OCI-LY7 (cell line): ENCODE measurements around the gene SMYD3.

Experiments
- EZH2phosphoT487 ChIP-seq: fragments of 200-600 bp; sonication (generic); IDR thresholded peaks from 2 replicates; pipeline ENCODE4 v1.6.1; 2018; ENCODE audit warnings: low read depth, borderline replicate concordance, mild to moderate bottlenecking, mixed run types, antibody characterized with exemption, low read length, moderate library complexity, mixed read lengths
- TF ChIP-seq, protein P1 (sequence below): fragments of 200-600 bp; sonication (generic); conservative IDR thresholded peaks from 2 replicates; pipeline ENCODE4 v1.5.1; 2014; ENCODE audit warnings: mild to moderate bottlenecking, antibody characterized with exemption, low read length, moderate library complexity, mixed read lengths

DNA sequence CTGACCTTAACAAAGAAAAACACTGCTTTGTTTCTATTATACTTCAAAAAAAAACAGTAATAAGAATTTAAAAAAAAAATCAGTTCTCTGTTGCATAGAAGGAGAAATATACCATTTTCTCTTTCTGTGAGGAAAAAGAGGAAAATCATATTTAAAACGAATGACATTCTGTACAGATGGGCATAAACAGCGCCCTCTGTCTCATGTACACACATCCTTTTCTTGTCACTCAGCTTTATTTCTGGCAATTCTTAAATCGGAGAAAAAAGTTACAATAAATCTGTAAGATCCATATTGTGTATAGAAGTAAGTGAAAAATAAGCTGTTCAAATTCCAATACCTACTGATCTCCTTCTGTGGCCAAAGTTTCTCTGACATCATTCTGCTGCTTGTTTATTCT is 245.4 kb downstream of the SMYD3 start:
- TF ChIP-seq, protein P1, sequence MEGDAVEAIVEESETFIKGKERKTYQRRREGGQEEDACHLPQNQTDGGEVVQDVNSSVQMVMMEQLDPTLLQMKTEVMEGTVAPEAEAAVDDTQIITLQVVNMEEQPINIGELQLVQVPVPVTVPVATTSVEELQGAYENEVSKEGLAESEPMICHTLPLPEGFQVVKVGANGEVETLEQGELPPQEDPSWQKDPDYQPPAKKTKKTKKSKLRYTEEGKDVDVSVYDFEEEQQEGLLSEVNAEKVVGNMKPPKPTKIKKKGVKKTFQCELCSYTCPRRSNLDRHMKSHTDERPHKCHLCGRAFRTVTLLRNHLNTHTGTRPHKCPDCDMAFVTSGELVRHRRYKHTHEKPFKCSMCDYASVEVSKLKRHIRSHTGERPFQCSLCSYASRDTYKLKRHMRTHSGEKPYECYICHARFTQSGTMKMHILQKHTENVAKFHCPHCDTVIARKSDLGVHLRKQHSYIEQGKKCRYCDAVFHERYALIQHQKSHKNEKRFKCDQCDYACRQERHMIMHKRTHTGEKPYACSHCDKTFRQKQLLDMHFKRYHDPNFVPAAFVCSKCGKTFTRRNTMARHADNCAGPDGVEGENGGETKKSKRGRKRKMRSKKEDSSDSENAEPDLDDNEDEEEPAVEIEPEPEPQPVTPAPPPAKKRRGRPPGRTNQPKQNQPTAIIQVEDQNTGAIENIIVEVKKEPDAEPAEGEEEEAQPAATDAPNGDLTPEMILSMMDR: peak; percentile 59
- TF ChIP-seq EZH2phosphoT487: no peak
